ENCODE measurements around the gene CHRNA4. TPM values are rescaled to one million over a fixed set of nuclear protein-coding genes. Genes with fewer than 3 reads are reported as not detected.

Gene CHRNA4
- total and polyA plus RNA-seq, 2 of the 13 experiments (the other 11 are each of a cell fraction or from before 2014, with no cell fraction given) = not detected

DNA sequence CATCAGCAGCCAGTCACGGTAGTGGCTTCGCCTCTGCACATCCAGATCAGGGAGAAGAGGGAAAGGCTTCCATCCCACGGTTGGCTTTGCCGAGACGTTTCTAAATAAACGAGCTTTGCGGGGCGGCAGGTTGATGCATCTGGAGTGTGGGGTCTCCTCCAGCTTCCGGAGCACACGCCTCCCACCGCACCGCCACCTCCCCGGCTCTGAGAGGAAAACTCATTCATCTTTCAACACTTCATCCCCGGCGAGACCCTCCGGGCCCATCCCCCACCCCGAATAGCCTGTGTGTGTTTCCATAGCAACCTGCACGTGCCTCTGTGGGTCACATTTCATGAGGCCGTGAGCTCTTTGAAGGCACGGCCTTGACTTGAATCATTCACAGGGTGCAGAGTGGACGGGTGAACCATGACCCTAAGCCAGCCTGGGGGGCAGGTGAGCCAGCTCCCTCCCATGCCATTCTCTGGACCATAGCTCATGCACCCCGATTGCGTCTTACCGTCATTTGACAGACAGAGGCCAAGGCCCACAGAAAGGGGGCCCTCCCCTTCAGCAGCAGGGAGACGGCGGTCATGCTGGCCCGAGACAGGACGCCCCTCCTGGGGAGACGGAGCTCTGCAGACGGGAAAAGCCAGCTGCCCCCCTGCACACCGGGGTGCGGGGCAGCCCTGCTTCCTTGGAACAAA, 16.2 kb upstream of the CHRNA4 start (continued):
- no peak for TF ChIP-seq POLR2A (IDR thresholded peaks at IDR 0.05; ENCODE audit: insufficient read depth in 1 of 2, low read depth in 2 of 2, low read length in 2 of 2)
- TF ChIP-seq AKAP8 (CRISPR knock-in tag; IDR thresholded peaks at IDR 0.05) = no peak
- 0 out of 2 replicates have a peak, but pooled peaks have one; percentile 23 for TF ChIP-seq RNF2 (conservative IDR thresholded peaks at IDR 0.05; ENCODE audit: low read depth)
- TF ChIP-seq ZNF768 (CRISPR knock-in tag; IDR thresholded peaks at IDR 0.05) = no peak
- no peak for TF ChIP-seq RELA (CRISPR knock-in tag; IDR thresholded peaks at IDR 0.05)
- no peak for TF ChIP-seq KLF9 (CRISPR knock-in tag; IDR thresholded peaks at IDR 0.05; ENCODE audit: low read depth)
- no peak for TF ChIP-seq ZNF713 (CRISPR knock-in tag; IDR thresholded peaks at IDR 0.05)
- no peak for TF ChIP-seq EED (CRISPR knock-in tag; IDR thresholded peaks at IDR 0.05)
- no peak for TF ChIP-seq YY1 (IDR thresholded peaks at IDR 0.05; ENCODE audit: insufficient read depth, insufficient replicate concordance, low read depth, low read length)
- TF ChIP-seq ATAD3A (CRISPR knock-in tag; IDR thresholded peaks at IDR 0.05) = no peak
- no peak for TF ChIP-seq NFYB (CRISPR knock-in tag; IDR thresholded peaks at IDR 0.05)
- TF ChIP-seq, protein P1, sequence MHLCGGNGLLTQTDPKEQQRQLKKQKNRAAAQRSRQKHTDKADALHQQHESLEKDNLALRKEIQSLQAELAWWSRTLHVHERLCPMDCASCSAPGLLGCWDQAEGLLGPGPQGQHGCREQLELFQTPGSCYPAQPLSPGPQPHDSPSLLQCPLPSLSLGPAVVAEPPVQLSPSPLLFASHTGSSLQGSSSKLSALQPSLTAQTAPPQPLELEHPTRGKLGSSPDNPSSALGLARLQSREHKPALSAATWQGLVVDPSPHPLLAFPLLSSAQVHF (CRISPR knock-in tag; IDR thresholded peaks at IDR 0.05) = no peak
- no peak for TF ChIP-seq ZNF746 (CRISPR knock-in tag; IDR thresholded peaks at IDR 0.05)
- 0 out of 2 replicates have a peak, but pooled peaks have one; percentile 18 for TF ChIP-seq PITX1 (CRISPR knock-in tag; IDR thresholded peaks at IDR 0.05)
- no peak for TF ChIP-seq TIGD3 (CRISPR knock-in tag; IDR thresholded peaks at IDR 0.05; ENCODE audit: borderline replicate concordance)
- no peak for TF ChIP-seq ZNF737 (CRISPR knock-in tag; IDR thresholded peaks at IDR 0.05; ENCODE audit: borderline replicate concordance)
- no peak for TF ChIP-seq ZNF234 (CRISPR knock-in tag; conservative IDR thresholded peaks at IDR 0.05)
- peak; percentile 58 for TF ChIP-seq SALL1 (CRISPR knock-in tag; IDR thresholded peaks at IDR 0.05)
- TF ChIP-seq HDAC2 (CRISPR knock-in tag; IDR thresholded peaks at IDR 0.05) = no peak
- TF ChIP-seq ZNF761 (CRISPR knock-in tag; conservative IDR thresholded peaks at IDR 0.05) = no peak
- TF ChIP-seq, protein P2, sequence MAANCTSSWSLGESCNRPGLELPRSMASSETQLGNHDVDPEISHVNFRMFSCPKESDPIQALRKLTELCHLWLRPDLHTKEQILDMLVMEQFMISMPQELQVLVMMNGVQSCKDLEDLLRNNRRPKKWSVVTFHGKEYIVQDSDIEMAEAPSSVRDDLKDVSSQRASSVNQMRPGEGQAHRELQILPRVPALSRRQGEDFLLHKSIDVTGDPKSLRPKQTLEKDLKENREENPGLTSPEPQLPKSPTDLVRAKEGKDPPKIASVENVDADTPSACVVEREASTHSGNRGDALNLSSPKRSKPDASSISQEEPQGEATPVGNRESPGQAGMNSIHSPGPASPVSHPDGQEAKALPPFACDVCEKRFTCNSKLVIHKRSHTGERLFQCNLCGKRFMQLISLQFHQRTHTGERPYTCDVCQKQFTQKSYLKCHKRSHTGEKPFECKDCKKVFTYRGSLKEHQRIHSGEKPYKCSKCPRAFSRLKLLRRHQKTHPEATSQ (CRISPR knock-in tag; IDR thresholded peaks at IDR 0.05; ENCODE audit: borderline replicate concordance) = no peak
- TF ChIP-seq SNRNP70 (IDR thresholded peaks at IDR 0.05; ENCODE audit: low read depth, low read length) = no peak
- peak; percentile 81 for TF ChIP-seq PATZ1 (CRISPR knock-in tag; IDR thresholded peaks at IDR 0.05)
- no peak for TF ChIP-seq RBAK (CRISPR knock-in tag; IDR thresholded peaks at IDR 0.05)
- TF ChIP-seq ETV6 (CRISPR knock-in tag; conservative IDR thresholded peaks at IDR 0.05) = no peak
- TF ChIP-seq KLF11 (CRISPR knock-in tag; IDR thresholded peaks at IDR 0.05) = no peak
- TF ChIP-seq SALL2 (CRISPR knock-in tag; IDR thresholded peaks at IDR 0.05) = no peak
- no peak for TF ChIP-seq GATAD2A (CRISPR knock-in tag; IDR thresholded peaks at IDR 0.05)
- TF ChIP-seq CHCHD3 (CRISPR knock-in tag; IDR thresholded peaks at IDR 0.05) = no peak
